ENCODE data around the gene FHOD3.

FHOD3 gene

DNA sequence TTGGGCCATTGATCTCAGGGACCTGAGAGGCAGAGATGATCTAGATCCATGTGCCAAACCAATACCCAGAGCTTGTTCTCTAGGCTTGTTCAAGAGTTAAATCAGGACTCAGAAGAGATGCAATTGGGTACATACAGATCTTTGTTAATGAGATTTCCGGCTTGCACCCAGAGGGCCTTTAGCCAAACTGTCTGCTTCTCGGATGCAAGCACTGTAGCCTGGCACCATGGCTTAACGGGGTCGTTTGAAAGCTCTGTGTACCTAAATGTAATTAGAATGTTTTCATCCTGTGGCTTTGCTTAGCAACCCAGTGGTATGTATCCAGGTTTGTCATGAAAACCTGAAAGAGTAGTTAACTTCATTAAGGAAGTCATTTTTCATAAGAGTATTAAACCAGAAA is 437.1 kb downstream of the FHOD3 start:
- no peak overlapping the region for H2AFZ ChIP-seq (ENCODE audit: low read length)

DNA sequence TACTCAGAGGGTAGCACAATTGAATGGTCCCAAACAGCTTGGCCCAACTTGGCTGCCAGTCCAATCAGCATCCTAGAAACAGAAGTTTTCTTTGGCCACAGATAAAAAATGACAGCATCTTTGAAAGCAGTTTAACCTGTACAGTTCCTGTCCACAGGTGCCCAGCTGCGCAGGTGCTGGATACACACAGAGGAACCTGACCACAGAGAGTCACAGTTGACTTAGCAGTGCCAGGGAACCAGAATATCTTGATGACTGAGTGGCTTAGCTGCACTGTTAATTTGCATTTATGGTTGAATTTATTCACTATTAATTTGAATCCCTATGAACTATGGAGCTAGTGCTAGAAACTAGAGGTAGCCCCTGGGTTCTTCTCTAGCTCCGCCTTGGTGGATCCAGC is 437.6 kb downstream of the FHOD3 start:
- TF ChIP-seq, protein P1, sequence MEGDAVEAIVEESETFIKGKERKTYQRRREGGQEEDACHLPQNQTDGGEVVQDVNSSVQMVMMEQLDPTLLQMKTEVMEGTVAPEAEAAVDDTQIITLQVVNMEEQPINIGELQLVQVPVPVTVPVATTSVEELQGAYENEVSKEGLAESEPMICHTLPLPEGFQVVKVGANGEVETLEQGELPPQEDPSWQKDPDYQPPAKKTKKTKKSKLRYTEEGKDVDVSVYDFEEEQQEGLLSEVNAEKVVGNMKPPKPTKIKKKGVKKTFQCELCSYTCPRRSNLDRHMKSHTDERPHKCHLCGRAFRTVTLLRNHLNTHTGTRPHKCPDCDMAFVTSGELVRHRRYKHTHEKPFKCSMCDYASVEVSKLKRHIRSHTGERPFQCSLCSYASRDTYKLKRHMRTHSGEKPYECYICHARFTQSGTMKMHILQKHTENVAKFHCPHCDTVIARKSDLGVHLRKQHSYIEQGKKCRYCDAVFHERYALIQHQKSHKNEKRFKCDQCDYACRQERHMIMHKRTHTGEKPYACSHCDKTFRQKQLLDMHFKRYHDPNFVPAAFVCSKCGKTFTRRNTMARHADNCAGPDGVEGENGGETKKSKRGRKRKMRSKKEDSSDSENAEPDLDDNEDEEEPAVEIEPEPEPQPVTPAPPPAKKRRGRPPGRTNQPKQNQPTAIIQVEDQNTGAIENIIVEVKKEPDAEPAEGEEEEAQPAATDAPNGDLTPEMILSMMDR (IDR thresholded peaks at IDR 0.05; ENCODE audit: low read length), result no peak
- TF ChIP-seq EZH2 (optimal IDR thresholded peaks at IDR 0.05; ENCODE audit: low read depth, low read length) (no peak), EZH2phosphoT487 (IDR thresholded peaks at IDR 0.05; ENCODE audit: low read length) (no peak)
- Histone ChIP-seq H3K9me2 (replicated peaks; ENCODE audit: insufficient read depth, low read length) (no peaks in the 10 kb centered on the region), H3K27me3 (replicated peaks; ENCODE audit: insufficient read depth, low read length) (no peaks in the 10 kb centered on the region), H3K36me3 (replicated peaks; ENCODE audit: insufficient read depth, low read length) (no peaks in the 10 kb centered on the region), H3K4me2 (ENCODE audit: low read depth, low read length) (peak overlapping the region; percentile 10; the same call in 1 of the 2 replicates), H3K4me3 (ENCODE audit: low read length) (no peak overlapping the region), H4K20me1 (ENCODE audit: insufficient read depth, low read length) (no peaks in the 10 kb centered on the region), H3K4me1 (ENCODE audit: low read length) (peaks cover 50% of the 10 kb centered on the region), H3K9ac (ENCODE audit: low read length) (0 out of 2 replicates have a peak overlapping the region, but pooled peaks have one; percentile 3), H3K79me2 (ENCODE audit: low read length) (no peaks in the 10 kb centered on the region), H3K9me3 (replicated peaks; ENCODE audit: insufficient read depth, low read length) (no peaks in the 10 kb centered on the region), H2AFZ (ENCODE audit: low read length) (no peak overlapping the region), H3F3A (ENCODE audit: insufficient read depth, low read length) (0 out of 2 replicates have a peak, but pooled peaks cover 15% of the 10 kb centered on the region), H3K27ac (ENCODE audit: low read length) (peak overlapping the region; percentile 63; the same call in 1 of the 2 replicates)
- peak; percentile 86 for DNase-seq

More for the DNA sequence above, 437.1 kb downstream of the FHOD3 start:
- Histone ChIP-seq H4K20me1 (ENCODE audit: insufficient read depth, low read length) (no peaks in the 10 kb centered on the region), H3K9me2 (replicated peaks; ENCODE audit: insufficient read depth, low read length) (no peaks in the 10 kb centered on the region), H3K79me2 (ENCODE audit: low read length) (no peaks in the 10 kb centered on the region), H3K9me3 (replicated peaks; ENCODE audit: insufficient read depth, low read length) (no peaks in the 10 kb centered on the region), H3K4me3 (ENCODE audit: low read length) (no peak overlapping the region), H3F3A (ENCODE audit: insufficient read depth, low read length) (peaks cover 21% of the 10 kb centered on the region), H3K27ac (ENCODE audit: low read length) (peak overlapping the region; percentile 63; the same call in 1 of the 2 replicates), H3K4me1 (ENCODE audit: low read length) (peaks cover 55% of the 10 kb centered on the region), H3K4me2 (ENCODE audit: low read depth, low read length) (0 out of 2 replicates have a peak overlapping the region, but pooled peaks have one; percentile 8), H3K9ac (ENCODE audit: low read length) (no peak overlapping the region), H3K27me3 (replicated peaks; ENCODE audit: insufficient read depth, low read length) (no peaks in the 10 kb centered on the region), H3K36me3 (replicated peaks; ENCODE audit: insufficient read depth, low read length) (no peaks in the 10 kb centered on the region)
- TF ChIP-seq EZH2phosphoT487 (IDR thresholded peaks at IDR 0.05; ENCODE audit: low read length) (no peak), EZH2 (optimal IDR thresholded peaks at IDR 0.05; ENCODE audit: low read depth, low read length) (no peak)
- TF ChIP-seq, protein P1 (IDR thresholded peaks at IDR 0.05; ENCODE audit: low read length), result no peak
- DNase-seq, result no peak

DNA sequence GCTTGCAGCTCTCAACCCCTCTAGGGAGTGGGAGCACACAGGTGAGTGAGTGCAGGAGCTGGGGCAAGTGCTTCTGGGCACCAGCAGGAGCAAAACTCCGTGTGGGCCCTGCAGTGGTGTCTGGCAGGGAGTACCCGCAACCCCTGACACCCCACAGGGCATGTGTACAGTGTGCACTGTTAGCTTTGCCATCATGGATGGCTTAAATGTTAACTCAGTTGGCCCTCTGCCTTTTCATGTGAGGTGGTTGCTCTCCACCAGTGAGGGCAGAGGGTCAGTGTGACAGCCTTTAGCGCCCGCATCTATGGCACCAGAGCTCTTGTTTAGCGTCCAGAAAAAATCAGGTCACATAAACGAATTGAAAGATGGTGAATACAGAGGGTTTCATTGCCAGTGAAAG is 438.6 kb downstream of the FHOD3 start:
- 0 out of 2 replicates have a peak overlapping the region, but pooled peaks have one; percentile 10 for H3K4me2 ChIP-seq (ENCODE audit: low read depth, low read length)
- H3K4me3 ChIP-seq (ENCODE audit: low read length), result no peak overlapping the region
- DNase-seq, result no peak

More for the DNA sequence above, 438.6 kb downstream of the FHOD3 start:
- Histone ChIP-seq H3K27me3 (replicated peaks; ENCODE audit: insufficient read depth, low read length) (no peaks in the 10 kb centered on the region), H3K9ac (ENCODE audit: low read length) (no peak overlapping the region), H3K4me1 (ENCODE audit: low read length) (peaks cover 42% of the 10 kb centered on the region), H4K20me1 (ENCODE audit: insufficient read depth, low read length) (no peaks in the 10 kb centered on the region), H3F3A (ENCODE audit: insufficient read depth, low read length) (0 out of 2 replicates have a peak, but pooled peaks cover 13% of the 10 kb centered on the region), H2AFZ (ENCODE audit: low read length) (no peak overlapping the region), H3K9me2 (replicated peaks; ENCODE audit: insufficient read depth, low read length) (no peaks in the 10 kb centered on the region), H3K36me3 (replicated peaks; ENCODE audit: insufficient read depth, low read length) (no peaks in the 10 kb centered on the region), H3K27ac (ENCODE audit: low read length) (no peak overlapping the region; the same call in 1 of the 2 replicates), H3K79me2 (ENCODE audit: low read length) (no peaks in the 10 kb centered on the region), H3K9me3 (replicated peaks; ENCODE audit: insufficient read depth, low read length) (no peaks in the 10 kb centered on the region)
- TF ChIP-seq, protein P1 (IDR thresholded peaks at IDR 0.05; ENCODE audit: low read length), result no peak
- TF ChIP-seq EZH2 (optimal IDR thresholded peaks at IDR 0.05; ENCODE audit: low read depth, low read length) (no peak), EZH2phosphoT487 (IDR thresholded peaks at IDR 0.05; ENCODE audit: low read length) (no peak)

All from MM.1S (cell line).